GM12874 (cell line): ENCODE measurements around the gene ZNF236.

ENCODE experiments used
- CTCF ChIP-seq: IDR thresholded peaks from 2 replicates; pipeline ENCODE4 v1.5.1; 2011; ENCODE audit warnings: low read depth, mild to moderate bottlenecking, control low read depth, low read length, moderate library complexity; ENCODE audit not compliant: insufficient read depth

ZNF236 gene

GRCh38 chr18:76814256-76814655 lies 8.1 kb upstream of the ZNF236 start:
- no peak for TF ChIP-seq CTCF

- TF ChIP-seq CTCF = no peak
Observed at GRCh38 chr18:76816127-76816526, 6.2 kb upstream of the ZNF236 start.

- no peak for TF ChIP-seq CTCF
Observed at GRCh38 chr18:76817888-76818611, 4.3 kb upstream of the ZNF236 start.

- TF ChIP-seq CTCF = no peak
Observed at GRCh38 chr18:76819411-76820136, 2.8 kb upstream of the ZNF236 start.

GRCh38 chr18:76821356-76821874 lies 942 bp upstream of the ZNF236 start:
- TF ChIP-seq CTCF = no peak

- TF ChIP-seq CTCF = no peak
Observed at GRCh38 chr18:76821875-76822505, 367 bp upstream of the ZNF236 start.

- no peak for TF ChIP-seq CTCF
Observed at GRCh38 chr18:76823161-76823538, 793 bp downstream of the ZNF236 start.
